Astrocyte (in vitro differentiated cells and primary cell): ENCODE measurements around the gene CTNND2.

Experiments used
- CTCF ChIP-seq: IDR thresholded peaks from 2 replicates; pipeline ENCODE4 v1.5.1; 2011; ENCODE audit warnings: low read depth, mild to moderate bottlenecking, inconsistent platforms, low read length, moderate library complexity; ENCODE audit not compliant: insufficient read depth
- EZH2 ChIP-seq: IDR thresholded peaks from 2 replicates; pipeline ENCODE4 v1.6.1; 2012; ENCODE audit warnings: mild to moderate bottlenecking, low read length, inconsistent platforms; ENCODE audit not compliant: insufficient read depth

GRCh38 chr5:11801061-11801460 is 103.2 kb downstream of the CTNND2 start:
- TF ChIP-seq CTCF (no peak), EZH2 (no peak)
